NCI-H2081 (cell line): ENCODE results near the gene MLPH.

Experiments used
- DNase-seq, 2 experiments: peaks; one replicate each; lab custom pipeline; 2025; lab: John Stamatoyannopoulos, UW

MLPH gene

DNA sequence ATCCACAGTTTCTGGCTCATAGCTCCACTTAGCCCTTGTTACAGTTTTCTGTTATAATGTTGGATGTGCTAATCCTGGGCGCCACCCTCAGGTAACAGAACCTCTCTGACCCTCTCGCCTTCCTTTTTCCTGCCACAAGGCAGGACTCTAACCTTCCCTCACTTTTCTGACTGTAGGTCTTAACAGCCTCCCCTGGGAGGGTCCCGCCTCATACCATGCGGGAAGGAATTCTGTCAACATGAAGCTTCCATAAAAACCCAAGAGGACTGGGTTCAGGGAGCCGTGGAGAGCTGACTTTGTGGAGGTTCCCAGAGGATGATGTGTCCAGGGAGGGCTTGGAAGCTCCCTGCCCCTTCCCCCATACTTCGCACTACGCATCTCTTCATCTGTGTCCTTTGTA, 115.4 kb downstream of the MLPH start:
- DNase-seq = no peak

DNA sequence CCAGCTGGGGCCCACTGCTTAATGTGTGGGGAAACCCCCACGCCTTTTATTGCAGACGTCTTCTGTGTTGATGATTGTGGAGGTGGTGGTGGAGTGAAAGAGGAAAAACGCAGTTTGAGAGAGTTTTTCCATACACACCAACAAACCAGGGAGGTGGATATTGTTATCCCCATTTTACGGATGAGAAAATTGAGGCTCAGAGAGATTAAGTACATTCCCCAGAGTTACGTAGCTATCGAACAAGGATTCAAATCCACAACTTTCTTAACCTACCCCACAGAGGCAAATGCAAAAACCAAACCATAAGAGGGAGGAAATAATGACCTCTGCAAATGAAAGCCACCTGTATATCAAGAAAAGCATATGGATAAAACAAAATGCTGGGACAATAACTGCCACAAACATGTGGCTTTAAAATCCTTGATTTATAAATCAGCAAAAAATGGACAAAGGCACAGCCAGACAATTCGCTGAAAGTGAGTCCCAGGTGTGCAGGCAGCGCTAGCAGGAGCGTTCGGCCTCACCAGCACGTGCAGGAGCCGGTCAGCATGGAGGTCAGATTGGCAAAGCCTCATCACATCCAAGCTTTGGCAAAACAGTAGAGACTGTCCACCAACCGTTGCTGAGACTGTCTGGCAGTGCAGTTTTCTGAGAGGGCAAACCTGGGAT, 116.1 kb downstream of the MLPH start:
- no peak for DNase-seq

DNA sequence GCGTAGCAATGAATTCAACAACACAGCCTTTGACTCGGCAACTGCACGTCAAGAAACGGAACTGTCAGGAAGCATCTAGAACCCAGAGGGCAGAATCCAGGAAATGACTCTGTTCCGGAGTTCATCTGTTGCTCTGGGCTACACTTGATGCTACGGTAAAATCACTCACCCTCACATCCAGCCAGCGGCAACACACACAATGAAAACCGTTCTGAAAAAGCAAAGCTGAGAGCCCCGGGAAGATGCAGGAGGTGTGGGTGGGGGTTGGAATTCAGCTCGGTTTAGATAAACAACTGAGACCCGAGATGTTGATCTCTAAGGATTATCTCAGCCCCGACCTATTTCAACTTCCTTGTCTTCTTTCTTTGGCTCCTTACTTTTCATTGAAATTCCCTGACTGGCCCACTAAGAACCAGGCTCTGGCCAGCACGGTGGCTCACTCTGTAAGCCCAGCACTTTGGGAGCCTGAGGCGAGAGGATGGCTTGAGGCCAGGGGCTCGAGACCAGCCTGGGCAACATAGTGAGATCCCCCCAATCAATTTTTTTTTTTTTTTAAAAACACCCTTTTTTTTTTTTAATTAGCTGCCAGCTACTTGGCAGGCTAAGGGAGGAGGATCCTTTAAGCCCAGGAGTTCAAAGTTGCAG, 116.8 kb downstream of the MLPH start:
- no peak for DNase-seq

DNA sequence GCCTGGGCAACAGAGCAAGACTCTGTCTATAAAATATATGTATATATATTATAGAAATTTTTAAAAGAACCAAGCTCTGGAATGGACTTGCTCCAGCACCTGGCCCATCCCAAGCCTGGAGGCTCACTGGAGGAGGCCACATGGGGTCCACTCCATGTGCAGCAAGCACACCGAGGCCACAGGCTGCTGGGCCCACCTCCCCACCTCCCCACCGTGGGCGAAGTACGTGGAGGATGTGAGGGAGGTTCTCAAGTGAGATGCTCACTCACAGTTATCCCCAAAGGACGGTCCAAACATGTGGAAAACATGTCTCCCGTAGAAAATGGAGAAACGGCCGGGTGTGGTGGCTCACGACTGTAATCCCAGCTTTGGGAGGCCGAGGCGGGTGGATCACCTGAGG, 117.3 kb downstream of the MLPH start:
- DNase-seq = no peak
